Mesenchymal stem cell (in vitro differentiated cells and primary cell): ENCODE measurements around the gene AK5.
A peak's percentile ranks its signal among the peaks of the same experiment; 100 is the strongest.

Experiments
- DNase-seq: peaks from one replicate; pipeline ENCODE4 v3.0.0-alpha.2; 2013
- H2AFZ ChIP-seq: one replicate; pipeline ENCODE4 v1.6.1; 2013; ENCODE audit warnings: low read depth, mild to moderate bottlenecking, control low read depth, inconsistent platforms, low read length, moderate library complexity
- H2AK5ac ChIP-seq: 2 replicates; pipeline ENCODE4 v1.6.1; 2013; ENCODE audit warnings: low read length, moderate library complexity, mild to moderate bottlenecking, inconsistent platforms; ENCODE audit not compliant: severe bottlenecking
- H2BK120ac ChIP-seq: one replicate; pipeline ENCODE4 v1.6.1; 2013; ENCODE audit warnings: low read depth, mild to moderate bottlenecking, inconsistent platforms, low read length, moderate library complexity
- H2BK12ac ChIP-seq, 2 experiments: one replicate each; pipeline ENCODE4 v1.6.1; 2013; ENCODE audit warnings: inconsistent platforms in 2 of 2, low read length in 2 of 2, mild to moderate bottlenecking in 2 of 2, moderate library complexity in 2 of 2, control low read depth in 1 of 2
- H2BK15ac ChIP-seq: one replicate; pipeline ENCODE4 v1.6.1; 2013; ENCODE audit warnings: mild to moderate bottlenecking, low read depth, inconsistent platforms; ENCODE audit not compliant: poor library complexity, severe bottlenecking
- H2BK5ac ChIP-seq: 2 replicates; pipeline ENCODE4 v1.6.1; 2013; ENCODE audit warnings: low read depth, mild to moderate bottlenecking, low read length, control low read depth, inconsistent platforms; ENCODE audit not compliant: poor library complexity, severe bottlenecking
- H3K14ac ChIP-seq, 2 experiments: one replicate each; pipeline ENCODE4 v1.6.1; 2013; ENCODE audit warnings: inconsistent platforms in 2 of 2, low read length in 2 of 2, control low read depth in 1 of 2, mild to moderate bottlenecking in 1 of 2, moderate library complexity in 1 of 2
- H3K18ac ChIP-seq, 2 experiments: one replicate each; pipeline ENCODE4 v1.6.1; 2013; ENCODE audit warnings: inconsistent platforms in 2 of 2, low read length in 2 of 2, control low read depth in 1 of 2, low read depth in 1 of 2, mild to moderate bottlenecking in 1 of 2
- H3K23ac ChIP-seq, 2 experiments: one replicate each; pipeline ENCODE4 v1.6.1; 2013; ENCODE audit warnings: inconsistent platforms in 2 of 2, low read length in 2 of 2, mild to moderate bottlenecking in 2 of 2, moderate library complexity in 2 of 2, control low read depth in 1 of 2
- H3K27ac ChIP-seq: 2 replicates; pipeline ENCODE4 v1.5.1; 2013; ENCODE audit warnings: mild to moderate bottlenecking, moderate library complexity, low read length, control low read depth, inconsistent platforms; ENCODE audit not compliant: poor library complexity, severe bottlenecking
- H3K27me3 ChIP-seq, 2 experiments: 2 replicates each; pipeline versions ENCODE4 v1.6.1 to v1.7.0; 2013; ENCODE audit warnings: low read length in 2 of 2, mild to moderate bottlenecking in 2 of 2, moderate library complexity in 2 of 2, control low read depth in 1 of 2, inconsistent platforms in 1 of 2; ENCODE audit not compliant: control insufficient read depth in 1 of 2, insufficient read depth in 1 of 2
- H3K36me3 ChIP-seq, 2 experiments: 2 replicates each; pipeline versions ENCODE4 v1.6.1 to v1.7.0; 2013; ENCODE audit warnings: low read length in 2 of 2, control low read depth in 1 of 2, inconsistent platforms in 1 of 2, low read depth in 1 of 2, mild to moderate bottlenecking in 1 of 2; ENCODE audit not compliant: insufficient read depth in 2 of 2, control insufficient read depth in 1 of 2
- H3K4ac ChIP-seq, 2 experiments: one replicate each; pipeline ENCODE4 v1.6.1; 2013; ENCODE audit warnings: inconsistent platforms in 2 of 2, low read length in 2 of 2, mild to moderate bottlenecking in 2 of 2, moderate library complexity in 2 of 2, control low read depth in 1 of 2, low read depth in 1 of 2
- H3K4me1 ChIP-seq: 2 replicates; pipeline ENCODE4 v1.6.1; 2013; ENCODE audit warnings: low read depth, low read length, control low read depth; ENCODE audit not compliant: control insufficient read depth, insufficient read depth
- H3K4me2 ChIP-seq: 2 replicates; pipeline ENCODE4 v1.6.1; 2013; ENCODE audit warnings: low read length, mild to moderate bottlenecking, inconsistent platforms; ENCODE audit not compliant: poor library complexity, severe bottlenecking
- H3K4me3 ChIP-seq, 2 experiments: 2 replicates each; pipeline versions ENCODE4 v1.5.1 to v1.7.0; 2013; ENCODE audit warnings: low read length in 2 of 2, mild to moderate bottlenecking in 2 of 2, control low read depth in 1 of 2, low read depth in 1 of 2; ENCODE audit not compliant: insufficient read depth in 1 of 2
- H3K79me1 ChIP-seq: replicated peaks from 2 replicates; pipeline ENCODE4 v1.6.1; 2013; ENCODE audit warnings: mild to moderate bottlenecking, control low read depth, low read length, inconsistent platforms; ENCODE audit not compliant: poor library complexity, severe bottlenecking
- H3K9ac ChIP-seq: 2 replicates; pipeline ENCODE4 v1.7.0; 2013; ENCODE audit warnings: mild to moderate bottlenecking, low read length, moderate library complexity
- H3K9me3 ChIP-seq: 2 replicates; pipeline ENCODE4 v1.7.0; 2013; ENCODE audit warnings: mild to moderate bottlenecking, low read length; ENCODE audit not compliant: control insufficient read depth
- H4K8ac ChIP-seq: one replicate; pipeline ENCODE4 v1.6.1; 2013; ENCODE audit warnings: inconsistent platforms, mild to moderate bottlenecking, low read length, moderate library complexity
- H4K91ac ChIP-seq: one replicate; pipeline ENCODE4 v1.6.1; 2013; ENCODE audit warnings: mild to moderate bottlenecking, low read length, inconsistent platforms
- WGBS: methylation state at CpG from one replicate; pipeline ENCODE4 v1.1.7; 2013; ENCODE audit warnings: mixed read lengths; 5-methylcytosine and 5-hydroxymethylcytosine counted together

The AK5 gene

GRCh38 chr1:77279929-77280328 is 1.9 kb upstream of the AK5 start:
- Histone ChIP-seq H3K9me3 (no peaks in the 10 kb centered on the region), H3K18ac (no peak overlapping the region), H2AFZ (no peak overlapping the region), H2BK15ac (no peak overlapping the region), H4K91ac (no peak overlapping the region), H4K8ac (no peak overlapping the region), H3K4me1 (peaks cover 4% of the 10 kb centered on the region), H3K9ac (no peak overlapping the region), H2BK5ac (no peak overlapping the region), H3K27ac (no peak overlapping the region), H3K14ac (no peak overlapping the region), H3K23ac (no peak overlapping the region), H3K36me3 (no peaks in the 10 kb centered on the region), H3K27me3 (no peaks in the 10 kb centered on the region), H3K4me2 (no peak overlapping the region), H3K4me3 (no peak overlapping the region), H2BK120ac (no peak overlapping the region), H3K4ac (no peak overlapping the region), H3K79me1 (peaks cover 3% of the 10 kb centered on the region), H2BK12ac (no peak overlapping the region), H2AK5ac (no peak overlapping the region)
- 83% methylated on average over 2 of the region's 2 CpGs for WGBS
- DNase-seq: peak; percentile 31

GRCh38 chr1:77280962-77281361 is 857 bp upstream of the AK5 start:
- H3K27ac ChIP-seq: no peak overlapping the region
- peak overlapping the region in 1 of 2 experiments; percentile 28 for H2BK12ac ChIP-seq
- H2BK15ac ChIP-seq: no peak overlapping the region
- peak overlapping the region in 1 of 2 experiments; percentile 94 for H3K4me3 ChIP-seq
- no peak overlapping the region for H3K4ac ChIP-seq
- no peaks in the 10 kb centered on the region for H3K9me3 ChIP-seq
- H3K23ac ChIP-seq: no peak overlapping the region
- no peaks in the 10 kb centered on the region for H3K27me3 ChIP-seq
- H4K8ac ChIP-seq: no peak overlapping the region
- no peaks in the 10 kb centered on the region for H3K36me3 ChIP-seq
- H3K4me2 ChIP-seq: no peak overlapping the region
- H4K91ac ChIP-seq: no peak overlapping the region
- no peak for DNase-seq
- no peak overlapping the region for H3K14ac ChIP-seq
- H2AK5ac ChIP-seq: no peak overlapping the region
- H3K9ac ChIP-seq: no peak overlapping the region
- 92% methylated on average over 3 of the region's 4 CpGs for WGBS
- no peak overlapping the region for H2BK120ac ChIP-seq
- no peak overlapping the region for H2BK5ac ChIP-seq
- H3K18ac ChIP-seq: peak overlapping the region in 1 of 2 experiments; percentile 4
- no peak overlapping the region for H2AFZ ChIP-seq
- peaks cover 5% of the 10 kb centered on the region for H3K79me1 ChIP-seq
- peaks cover 4% of the 10 kb centered on the region for H3K4me1 ChIP-seq

DNA sequence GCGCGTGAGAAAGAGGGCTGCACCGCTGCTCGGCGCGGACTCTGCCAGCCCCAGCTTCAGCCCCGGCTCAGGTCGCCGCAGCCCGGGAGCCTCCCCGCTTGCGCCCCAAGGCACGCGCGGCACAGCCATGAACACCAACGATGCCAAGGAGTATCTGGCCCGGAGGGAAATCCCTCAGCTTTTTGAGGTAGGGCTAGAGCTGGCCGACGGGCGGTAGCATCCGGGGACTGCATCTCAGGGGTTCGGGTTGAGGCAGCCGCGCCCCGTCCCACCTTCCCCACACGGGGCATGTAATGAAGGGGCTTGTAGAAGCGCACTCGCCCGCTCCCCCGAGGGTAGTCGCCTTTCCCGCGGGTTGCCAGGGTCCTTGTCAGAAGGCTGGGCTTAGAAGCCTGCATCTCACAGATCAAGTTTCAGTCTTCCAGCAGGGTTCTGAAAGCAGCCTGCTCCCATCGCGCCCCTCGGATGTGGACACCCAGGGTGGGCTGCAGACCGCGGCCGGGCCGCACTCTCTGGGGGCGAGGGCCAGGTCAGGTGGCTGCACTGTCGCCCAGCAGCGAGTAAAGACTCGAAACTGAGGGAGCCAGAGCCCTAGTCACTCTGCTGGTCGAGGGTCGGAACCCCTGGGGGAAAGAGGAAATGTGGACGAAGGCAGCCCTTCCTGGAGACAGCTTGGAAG is 507 bp downstream of the AK5 start:
- Histone ChIP-seq H3K9ac (peak overlapping the region; percentile 83), H3K4ac (peak overlapping the region; percentile 52 to 82), H2AFZ (peak overlapping the region; percentile 20), H3K14ac (peak overlapping the region in 1 of 2 experiments; percentile 89), H3K27ac (no peak overlapping the region), H3K9me3 (no peaks in the 10 kb centered on the region), H2BK120ac (peak overlapping the region; percentile 91), H3K36me3 (no peaks in the 10 kb centered on the region), H3K18ac (peak overlapping the region; percentile 65 to 90), H3K27me3 (no peaks in the 10 kb centered on the region), H2BK15ac (peak overlapping the region; percentile 96), H4K91ac (peak overlapping the region; percentile 93), H3K4me3 (peak overlapping the region; percentile 74 to 94), H3K79me1 (peaks cover 5% of the 10 kb centered on the region), H3K4me1 (peaks cover 4% of the 10 kb centered on the region), H2BK5ac (no peak overlapping the region), H3K23ac (peak overlapping the region; percentile 51 to 99), H2AK5ac (no peak overlapping the region), H4K8ac (peak overlapping the region; percentile 89), H3K4me2 (peak overlapping the region; percentile 90), H2BK12ac (peak overlapping the region; percentile 51 to 81)
- 1% methylated on average over 47 of the region's 47 CpGs for WGBS
- peak; percentile 58 for DNase-seq

- 2% methylated on average over 16 of the region's 22 CpGs for WGBS
Measured at GRCh38 chr1:77282866-77283539, 1.2 kb downstream of the AK5 start.

More at GRCh38 chr1:77282866-77283539, 1.2 kb downstream of the AK5 start:
- no peak overlapping the region for H2BK120ac ChIP-seq
- H3K4ac ChIP-seq: peak overlapping the region in 1 of 2 experiments; percentile 52
- peak overlapping the region; percentile 83 for H3K9ac ChIP-seq
- peaks cover 5% of the 10 kb centered on the region for H3K79me1 ChIP-seq
- peaks cover 4% of the 10 kb centered on the region for H3K4me1 ChIP-seq
- H2BK15ac ChIP-seq: no peak overlapping the region
- H2AFZ ChIP-seq: peak overlapping the region; percentile 20
- H3K4me2 ChIP-seq: peak overlapping the region; percentile 90
- H3K27me3 ChIP-seq: no peaks in the 10 kb centered on the region
- H2BK5ac ChIP-seq: no peak overlapping the region
- H3K27ac ChIP-seq: no peak overlapping the region
- peak overlapping the region; percentile 65 to 90 for H3K18ac ChIP-seq
- peak overlapping the region; percentile 35 for H4K8ac ChIP-seq
- DNase-seq: peak; percentile 35
- no peak overlapping the region for H2BK12ac ChIP-seq
- H3K36me3 ChIP-seq: no peaks in the 10 kb centered on the region
- H3K23ac ChIP-seq: peak overlapping the region in 1 of 2 experiments; percentile 10
- peak overlapping the region; percentile 35 for H4K91ac ChIP-seq
- H3K9me3 ChIP-seq: no peaks in the 10 kb centered on the region
- peak overlapping the region; percentile 74 to 94 for H3K4me3 ChIP-seq
- peak overlapping the region in 1 of 2 experiments; percentile 80 for H3K14ac ChIP-seq
- no peak overlapping the region for H2AK5ac ChIP-seq
